ENCODE data around the gene IPO9.

DNA sequence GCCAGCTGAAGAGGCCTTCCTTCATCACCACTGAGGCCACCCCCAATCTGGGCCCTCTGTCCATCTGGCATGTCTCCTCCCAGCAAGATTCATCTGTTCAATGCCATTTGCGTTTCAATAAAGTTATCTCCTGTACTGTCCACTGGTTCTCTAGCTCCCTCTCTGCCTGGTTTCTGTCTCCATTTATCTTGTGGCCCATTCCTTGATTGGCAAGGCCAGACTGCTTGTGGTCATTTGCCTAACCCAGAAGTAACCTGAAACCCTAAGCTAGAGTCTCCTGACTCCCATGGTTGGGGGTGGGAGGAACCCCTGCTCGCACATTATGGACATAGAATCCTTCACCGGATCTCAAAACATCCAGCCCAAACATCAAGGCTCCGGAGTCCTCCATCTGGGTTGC lies 2.1 kb upstream of the IPO9 start:
- TF ChIP-seq, protein P1, sequence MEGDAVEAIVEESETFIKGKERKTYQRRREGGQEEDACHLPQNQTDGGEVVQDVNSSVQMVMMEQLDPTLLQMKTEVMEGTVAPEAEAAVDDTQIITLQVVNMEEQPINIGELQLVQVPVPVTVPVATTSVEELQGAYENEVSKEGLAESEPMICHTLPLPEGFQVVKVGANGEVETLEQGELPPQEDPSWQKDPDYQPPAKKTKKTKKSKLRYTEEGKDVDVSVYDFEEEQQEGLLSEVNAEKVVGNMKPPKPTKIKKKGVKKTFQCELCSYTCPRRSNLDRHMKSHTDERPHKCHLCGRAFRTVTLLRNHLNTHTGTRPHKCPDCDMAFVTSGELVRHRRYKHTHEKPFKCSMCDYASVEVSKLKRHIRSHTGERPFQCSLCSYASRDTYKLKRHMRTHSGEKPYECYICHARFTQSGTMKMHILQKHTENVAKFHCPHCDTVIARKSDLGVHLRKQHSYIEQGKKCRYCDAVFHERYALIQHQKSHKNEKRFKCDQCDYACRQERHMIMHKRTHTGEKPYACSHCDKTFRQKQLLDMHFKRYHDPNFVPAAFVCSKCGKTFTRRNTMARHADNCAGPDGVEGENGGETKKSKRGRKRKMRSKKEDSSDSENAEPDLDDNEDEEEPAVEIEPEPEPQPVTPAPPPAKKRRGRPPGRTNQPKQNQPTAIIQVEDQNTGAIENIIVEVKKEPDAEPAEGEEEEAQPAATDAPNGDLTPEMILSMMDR (conservative IDR thresholded peaks at IDR 0.05), result no peak
- no peak for TF ChIP-seq EZH2 (IDR thresholded peaks at IDR 0.05; ENCODE audit: low read depth)
